Epithelial cell of esophagus (primary cell): ENCODE measurements around the gene PELI1.

Experiments
- DNase-seq: peaks from one replicate; pipeline ENCODE4 v3.0.0; 2010; ENCODE audit warnings: low read depth
- H3K4me3 ChIP-seq: 2 replicates; pipeline ENCODE4 v1.5.1; 2011; ENCODE audit warnings: mild to moderate bottlenecking, low read length, control low read depth
- CTCF ChIP-seq: IDR thresholded peaks from 2 replicates; pipeline ENCODE4 v1.5.1; 2011; ENCODE audit warnings: low read depth, mild to moderate bottlenecking, low read length, control low read depth, inconsistent platforms; ENCODE audit not compliant: insufficient read depth; ENCODE audit errors: missing control alignments

Gene PELI1

DNA sequence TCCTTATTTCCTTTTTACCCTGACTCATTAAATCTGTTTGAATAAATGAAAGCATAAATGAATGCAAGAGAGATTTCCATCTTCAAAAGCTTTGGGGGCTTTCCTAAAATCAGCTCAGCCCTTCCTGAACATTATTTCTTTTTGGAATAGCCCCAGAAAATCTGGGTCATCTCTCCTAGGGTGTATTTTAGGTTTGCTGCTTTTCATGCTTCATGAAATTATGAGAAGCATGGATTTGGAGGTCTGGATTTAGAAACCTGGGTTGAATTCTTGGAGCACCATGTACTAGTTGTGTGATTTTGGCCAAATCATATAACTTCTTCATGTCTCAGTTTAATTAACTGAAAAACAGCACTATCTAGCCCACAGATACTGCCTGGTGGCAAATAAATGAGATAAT, 24.0 kb upstream of the PELI1 start:
- TF ChIP-seq CTCF, result no peak
- DNase-seq, result no peak
- H3K4me3 ChIP-seq, result no peak overlapping the region

DNA sequence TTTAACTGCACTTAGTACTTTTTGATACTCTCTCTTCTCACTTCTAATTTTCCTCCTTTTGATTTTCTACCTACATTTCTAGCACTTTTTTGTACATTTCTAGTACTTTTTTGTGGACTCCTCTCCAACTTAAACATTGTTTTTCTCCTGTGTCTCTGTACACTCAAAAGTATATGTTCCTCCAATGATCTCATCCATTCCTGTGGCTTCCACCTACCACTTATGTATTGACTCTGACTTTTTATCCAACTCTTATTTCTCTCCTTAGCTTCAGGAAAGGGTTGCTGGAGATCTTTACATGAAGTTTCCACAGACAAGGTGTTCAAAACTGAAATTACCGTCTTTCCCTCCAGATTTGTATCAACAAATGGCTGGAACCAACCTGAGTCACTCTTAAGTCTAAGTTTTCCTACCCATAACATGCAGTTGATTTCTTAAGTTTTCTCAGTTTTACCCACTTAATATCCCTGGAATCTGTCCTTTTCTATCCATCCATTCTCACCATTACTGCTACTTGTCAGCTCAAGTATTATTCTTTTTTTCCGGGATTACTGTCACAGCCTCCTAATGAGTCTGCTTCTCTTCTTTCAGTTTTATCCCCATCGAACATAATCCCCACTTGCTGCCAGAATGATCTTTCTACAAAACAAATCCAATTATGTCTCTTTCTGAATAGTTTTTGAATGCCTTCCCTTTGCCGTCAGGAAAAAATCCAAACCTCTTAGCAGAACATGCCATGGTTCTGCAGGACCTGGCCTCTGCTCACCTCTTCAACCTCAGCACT, 22.6 kb upstream of the PELI1 start:
- peak; percentile 58 for DNase-seq
- no peak for TF ChIP-seq CTCF
- no peak overlapping the region for H3K4me3 ChIP-seq

DNA sequence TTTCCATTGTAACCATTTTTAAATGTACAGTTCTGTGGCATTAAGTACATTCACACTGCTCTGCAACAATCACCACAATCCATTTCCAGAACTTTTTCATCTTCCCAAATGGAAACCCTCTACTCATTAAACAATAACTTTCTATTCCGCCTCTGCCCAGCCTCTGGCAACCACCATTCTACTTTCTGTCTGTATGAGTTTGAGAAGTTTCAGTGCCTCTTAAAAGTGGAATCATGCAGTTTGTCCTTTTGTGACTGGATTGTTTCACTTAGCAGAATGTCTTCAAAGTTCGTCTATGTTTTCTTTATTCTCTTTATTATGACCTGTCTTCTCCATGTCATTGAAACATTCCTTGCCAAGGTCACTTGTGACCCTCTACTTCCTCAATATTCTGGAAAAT, 22.0 kb upstream of the PELI1 start:
- TF ChIP-seq CTCF, result no peak
- DNase-seq, result no peak
- H3K4me3 ChIP-seq, result no peak overlapping the region

DNA sequence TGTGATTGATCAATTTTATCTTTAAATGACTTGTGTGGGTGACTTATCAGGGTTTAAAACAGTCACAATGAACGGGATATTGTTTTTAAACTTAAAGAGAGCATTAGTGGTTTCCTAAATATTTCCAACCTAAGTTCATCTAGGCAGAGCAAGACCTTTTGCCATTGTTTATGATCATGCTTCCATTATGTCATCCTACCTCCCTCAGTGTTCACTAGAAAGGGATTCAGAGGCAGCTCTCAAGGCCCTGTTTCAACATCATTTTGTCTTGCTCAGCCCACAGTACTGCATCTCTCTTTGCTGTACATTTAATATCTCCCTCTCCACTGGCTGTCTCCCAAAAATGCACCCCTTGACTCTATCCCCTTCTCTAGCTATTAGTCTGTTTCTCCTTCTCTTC, 21.5 kb upstream of the PELI1 start:
- DNase-seq, result peak; percentile 68

DNA sequence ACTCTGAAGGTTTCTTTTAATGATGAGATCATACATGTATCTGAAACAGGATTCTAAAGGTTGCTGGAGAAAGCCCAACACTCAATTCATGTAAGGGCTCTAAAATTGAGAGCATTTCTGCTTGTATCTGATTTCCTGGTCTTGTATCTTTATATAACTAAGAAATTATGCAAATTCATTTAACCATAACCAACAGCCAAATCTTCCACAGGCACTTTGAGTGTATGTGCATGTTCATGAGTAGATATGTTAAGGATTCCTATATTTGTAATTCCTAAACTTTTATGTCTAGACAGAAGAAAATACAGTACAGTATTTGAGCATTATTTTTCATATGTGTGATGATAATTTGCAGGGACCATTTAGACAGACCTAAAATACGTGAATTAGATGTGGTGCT, 20.4 kb upstream of the PELI1 start:
- no peak for DNase-seq
- no peak overlapping the region for H3K4me3 ChIP-seq
- no peak for TF ChIP-seq CTCF

More for the DNA sequence above, 21.5 kb upstream of the PELI1 start:
- no peak overlapping the region for H3K4me3 ChIP-seq
- TF ChIP-seq CTCF, result no peak

GRCh38 chr2:64162516-64162915, 18.3 kb upstream of the PELI1 start:
- DNase-seq, result no peak
- H3K4me3 ChIP-seq, result no peak overlapping the region
- TF ChIP-seq CTCF, result no peak

GRCh38 chr2:64157792-64158191, 13.6 kb upstream of the PELI1 start:
- no peak for TF ChIP-seq CTCF
- peak; percentile 75 for DNase-seq
- H3K4me3 ChIP-seq, result no peak overlapping the region
